HG03558 (cell line): ENCODE data around the gene LAMA4.

Source experiments
- ATAC-seq: cut with Tn5 transposase; IDR thresholded peaks from one replicate; pipeline ENCODE4 v1.9.1; 2021; ENCODE audit warnings: moderate number of reproducible peaks; ENCODE audit not compliant: unreplicated experiment; ENCODE audit errors: extremely low read depth

Gene LAMA4

DNA sequence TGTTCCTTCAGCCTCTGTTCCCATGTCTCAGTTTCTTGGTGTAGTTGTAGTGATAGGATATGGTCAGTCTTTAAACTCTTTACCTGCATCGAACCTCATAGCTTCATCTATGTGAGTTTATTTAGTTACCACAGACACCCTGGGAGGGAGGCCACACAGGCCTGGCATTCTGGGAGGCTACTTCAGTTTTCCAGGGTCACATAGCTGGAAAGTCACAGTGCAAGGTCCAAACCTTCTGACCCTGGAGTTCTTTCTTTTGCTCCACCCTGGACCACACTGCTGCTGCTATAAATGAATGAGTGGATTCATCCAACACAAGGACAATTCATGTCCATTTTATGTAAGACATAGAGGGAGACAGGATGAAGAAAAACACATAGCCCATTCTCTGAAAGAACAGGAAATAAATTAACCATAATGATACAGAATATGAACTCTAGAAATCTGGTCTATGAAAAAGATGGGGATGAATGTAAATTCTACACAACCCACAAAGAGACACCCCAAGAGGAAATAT is 60.8 kb downstream of the LAMA4 start:
- ATAC-seq, result no peak

- ATAC-seq, result no peak
Observed at GRCh38 chr6:112193117-112193516, 61.2 kb downstream of the LAMA4 start.

DNA sequence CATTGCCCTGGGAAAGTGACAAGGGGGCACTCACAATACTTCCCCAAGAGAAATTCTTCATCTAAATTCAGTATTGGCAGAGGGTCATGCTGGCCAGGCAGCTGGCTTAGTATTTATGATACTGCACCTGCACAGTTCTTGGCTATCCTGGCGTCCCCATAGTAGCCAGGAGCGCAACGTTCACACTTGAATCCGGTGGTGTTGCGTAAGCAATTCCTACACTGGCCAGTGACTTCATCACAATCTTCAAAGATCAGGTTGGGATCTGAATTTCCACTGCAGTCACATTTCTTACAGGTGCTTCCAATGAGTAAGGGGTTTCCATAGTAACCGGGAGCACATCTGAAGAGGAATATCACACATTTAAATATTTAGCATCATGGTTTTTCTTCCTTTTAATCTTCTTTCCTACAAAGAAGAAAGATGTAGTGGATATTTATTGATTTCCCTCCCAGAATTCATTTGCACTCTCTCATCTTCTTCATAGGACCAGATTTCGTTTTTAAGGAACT is 62.8 kb downstream of the LAMA4 start:
- no peak for ATAC-seq

DNA sequence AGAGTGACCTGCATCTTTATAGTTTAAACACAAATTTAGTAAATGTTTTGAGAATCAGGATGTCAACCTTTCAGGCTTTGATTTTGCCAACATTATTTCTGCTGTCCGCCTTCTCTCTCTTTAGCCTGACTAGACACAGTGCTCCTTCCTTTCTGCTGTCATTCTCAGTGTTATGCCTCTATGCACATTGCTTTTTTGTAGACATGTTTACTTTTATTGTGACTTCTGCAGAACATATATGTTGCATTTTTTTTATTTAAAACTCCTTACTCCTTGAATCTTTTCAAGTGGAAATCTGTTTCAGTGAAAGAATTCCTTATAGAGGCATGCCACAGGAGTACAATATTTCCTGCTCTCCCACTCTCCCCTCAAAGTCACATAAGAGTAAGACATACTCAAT is 64.2 kb downstream of the LAMA4 start:
- ATAC-seq, result no peak

DNA sequence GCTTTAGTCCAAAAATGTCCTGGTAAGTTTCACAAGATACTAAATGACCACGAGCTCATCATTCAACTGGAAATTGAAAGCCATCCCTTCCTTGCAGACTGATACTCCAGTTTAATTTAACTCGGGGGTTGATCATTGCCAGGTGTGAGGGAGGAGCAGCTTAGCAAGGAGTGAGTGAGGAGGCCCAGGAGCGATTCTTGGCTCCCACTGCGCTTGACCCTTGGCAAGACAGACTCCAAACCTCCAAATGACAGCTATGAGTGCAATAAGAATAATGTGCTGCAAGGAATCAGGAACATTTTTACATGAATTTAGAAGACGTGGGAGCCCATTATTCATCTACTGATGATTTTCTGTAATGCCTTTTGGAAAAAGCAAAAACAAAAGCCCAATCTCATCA is 64.9 kb downstream of the LAMA4 start:
- no peak for ATAC-seq

- no peak for ATAC-seq
Observed at GRCh38 chr6:112188906-112189305, 65.5 kb downstream of the LAMA4 start.

GRCh38 chr6:112187736-112188135 is 66.6 kb downstream of the LAMA4 start:
- ATAC-seq, result no peak

DNA sequence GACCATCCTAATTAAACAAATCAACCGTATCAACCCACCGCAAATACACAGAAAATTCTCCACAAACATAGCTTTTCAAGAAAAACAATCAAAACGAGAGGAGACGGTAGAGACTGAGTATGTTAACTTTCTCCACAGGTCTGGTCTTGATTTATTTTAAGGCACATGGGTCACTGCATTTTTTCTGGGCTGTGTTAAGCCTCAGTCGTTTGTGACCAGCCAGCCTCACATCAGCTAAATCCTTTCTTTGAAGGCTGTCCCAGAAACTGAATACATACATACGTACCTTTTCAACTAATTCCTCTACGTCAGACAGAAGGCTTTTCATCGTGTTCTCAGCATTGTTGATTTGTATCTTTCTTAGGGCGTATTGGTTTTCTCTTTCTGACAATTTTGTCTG is 69.4 kb downstream of the LAMA4 start:
- no peak for ATAC-seq

GRCh38 chr6:112183271-112183671 is 71.1 kb downstream of the LAMA4 start:
- ATAC-seq, result no peak

DNA sequence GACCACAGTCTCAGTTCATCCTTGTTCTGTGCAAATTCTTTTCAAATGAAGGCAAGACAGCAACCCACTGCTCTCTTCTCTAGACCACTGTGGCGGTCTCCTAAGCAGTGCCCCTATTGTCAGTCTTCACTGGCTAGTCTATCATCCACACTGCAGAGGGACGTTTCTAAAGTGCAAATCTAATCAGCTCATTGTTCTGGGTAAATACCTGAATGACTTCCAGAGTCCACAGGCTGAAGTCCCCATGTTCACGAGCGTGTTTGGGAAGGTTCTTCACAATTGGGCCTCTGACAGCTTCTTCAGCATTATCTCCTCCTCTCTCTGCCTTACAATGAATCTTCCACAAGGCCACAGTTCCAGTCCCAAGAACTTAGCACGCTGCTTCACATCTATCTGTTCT is 73.2 kb downstream of the LAMA4 start:
- no peak for ATAC-seq

DNA sequence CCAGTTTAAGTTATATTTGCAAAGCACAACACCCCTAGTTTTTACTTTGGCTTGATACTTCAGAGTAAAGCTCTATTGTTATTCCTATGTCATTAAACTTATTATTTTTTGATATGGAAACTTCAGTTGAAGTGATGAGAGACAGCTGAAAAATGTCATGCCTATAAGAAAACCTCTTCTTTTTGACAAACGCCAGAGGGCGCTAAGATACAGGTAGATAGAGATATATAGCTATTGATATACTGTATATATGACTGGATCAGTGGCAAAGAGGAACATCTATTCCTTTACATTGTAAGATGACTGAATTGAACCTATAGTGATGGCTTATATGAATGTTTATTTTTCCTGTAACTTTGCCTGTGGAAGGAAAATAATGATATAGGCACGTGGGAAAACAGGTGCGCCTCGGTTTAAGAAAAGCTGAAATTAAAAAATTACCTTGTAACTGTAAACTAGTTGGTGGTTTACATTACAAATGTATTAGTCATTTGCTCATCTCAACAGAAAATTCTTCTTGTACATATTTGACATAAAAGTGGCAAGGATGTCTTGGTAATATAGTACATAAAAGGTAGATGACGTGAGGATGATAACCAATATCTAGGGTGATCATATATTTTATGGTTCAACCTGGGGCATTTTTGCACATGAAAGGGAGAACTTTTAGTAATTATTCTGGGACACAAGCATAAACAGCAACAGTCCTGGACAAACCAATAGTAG is 74.1 kb downstream of the LAMA4 start:
- no peak for ATAC-seq

GRCh38 chr6:112179631-112180030 is 74.7 kb downstream of the LAMA4 start:
- no peak for ATAC-seq

DNA sequence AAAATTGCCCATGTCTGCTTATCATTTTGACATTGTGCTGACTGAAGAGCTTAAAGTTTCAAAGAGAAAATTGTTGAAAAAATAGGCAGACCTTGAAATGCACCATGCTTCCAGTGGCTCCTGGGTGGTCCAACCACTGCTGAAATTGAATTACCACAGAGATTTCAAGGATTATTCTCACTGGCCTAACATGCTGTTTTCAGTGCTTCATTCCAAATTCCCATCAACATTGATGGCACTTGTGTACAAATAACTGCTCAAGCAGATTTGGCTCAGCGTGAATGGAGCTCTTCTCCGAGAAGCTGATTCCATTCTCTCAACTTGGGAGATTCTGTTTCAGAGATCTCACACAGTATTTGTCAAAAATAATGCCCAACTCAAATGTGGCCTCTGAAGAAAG is 75.5 kb downstream of the LAMA4 start:
- ATAC-seq, result no peak

- no peak for ATAC-seq
Observed at GRCh38 chr6:112177092-112177491, 77.3 kb downstream of the LAMA4 start.

GRCh38 chr6:112176175-112176574 is 78.2 kb downstream of the LAMA4 start:
- ATAC-seq, result no peak

GRCh38 chr6:112173221-112173804 is 81.1 kb downstream of the LAMA4 start:
- ATAC-seq, result no peak

DNA sequence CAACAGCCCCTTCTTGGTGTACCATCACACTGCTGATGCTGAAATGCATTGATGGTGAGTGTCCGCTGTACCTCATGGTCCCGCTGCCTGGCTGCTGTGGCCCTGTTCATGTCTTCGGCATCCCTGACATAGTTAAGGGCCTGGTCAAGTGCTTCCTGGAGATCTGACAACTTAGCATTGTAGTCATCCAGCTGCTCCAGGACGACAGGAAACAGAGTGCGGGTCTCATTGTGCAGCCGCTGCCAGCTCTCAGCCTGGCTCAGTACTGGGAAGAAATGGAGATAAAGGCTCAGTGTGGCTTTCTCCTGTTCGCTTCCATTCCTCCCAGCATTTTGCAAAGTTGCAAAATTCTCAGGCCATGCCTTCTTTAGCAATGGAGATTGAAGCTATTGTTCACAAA is 81.8 kb downstream of the LAMA4 start:
- no peak for ATAC-seq

DNA sequence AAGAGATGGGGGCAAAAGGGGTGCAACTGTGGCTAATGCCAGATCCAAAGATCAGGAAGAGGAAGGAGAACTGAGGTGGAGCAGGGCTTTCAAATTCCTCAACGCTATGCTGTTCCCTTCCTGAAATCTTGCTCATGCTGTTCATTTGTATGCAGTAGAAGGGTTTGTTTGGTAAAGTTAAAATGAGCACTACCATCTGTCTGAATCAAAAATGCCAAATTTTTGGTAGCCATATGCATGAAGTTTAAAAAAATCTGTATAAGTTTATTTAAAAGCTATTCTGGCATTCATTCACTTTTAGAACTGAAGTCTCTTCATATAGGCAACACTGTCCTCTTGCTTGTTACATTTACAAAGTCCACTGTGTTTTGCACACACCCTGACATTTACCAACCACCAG is 84.8 kb downstream of the LAMA4 start:
- ATAC-seq, result no peak

GRCh38 chr6:112163295-112164257 is 90.8 kb downstream of the LAMA4 start:
- peak; percentile 94 for ATAC-seq

DNA sequence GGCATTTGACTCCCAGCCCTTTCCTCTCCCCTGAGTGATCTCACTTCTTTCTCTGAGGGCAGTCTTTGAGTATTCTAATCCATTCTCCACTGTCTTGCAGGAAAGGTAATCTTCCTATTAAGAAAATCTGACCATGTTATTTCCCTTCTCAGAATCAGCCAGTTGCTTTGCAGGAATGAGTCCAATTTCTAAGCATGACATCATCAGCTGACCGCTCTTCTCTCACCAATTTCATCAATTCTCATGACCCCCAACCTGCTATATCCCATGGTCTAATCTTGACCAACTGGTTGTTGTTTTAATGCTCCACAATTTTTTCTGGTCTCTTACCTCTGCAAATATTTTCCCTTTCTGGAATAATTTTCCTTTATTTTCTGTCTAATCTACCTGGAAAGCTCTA is 93.6 kb downstream of the LAMA4 start:
- ATAC-seq, result no peak

DNA sequence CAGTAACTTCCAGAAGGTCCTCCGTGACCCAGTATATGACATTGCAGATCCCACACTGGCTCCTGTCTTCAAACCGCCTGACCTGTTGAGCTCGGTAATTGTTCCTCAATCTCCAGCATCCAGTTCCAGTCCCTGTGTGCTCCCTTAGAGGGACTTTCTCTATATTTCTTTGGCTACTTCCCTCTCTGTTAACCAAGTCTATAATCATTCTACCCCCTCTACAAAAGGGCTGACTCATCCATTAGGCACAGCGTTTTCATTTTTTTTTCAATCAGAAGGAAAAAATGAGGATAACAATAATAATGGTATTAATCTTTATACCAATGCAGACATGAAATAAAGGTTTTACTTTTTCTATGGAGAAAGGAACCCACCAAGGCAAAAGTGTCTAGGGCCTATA is 97.7 kb downstream of the LAMA4 start:
- no peak for ATAC-seq
